Hepatocyte (in vitro differentiated cells): Measurements from ENCODE around the gene CCDC174.

Source experiments
- CTCF ChIP-seq: fragments of 200-600 bp; sonication (generic); IDR thresholded peaks from 2 replicates; pipeline ENCODE4 v1.5.1; 2016; ENCODE audit warnings: antibody characterized with exemption, mild to moderate bottlenecking; ENCODE audit not compliant: poor library complexity
- EZH2phosphoT487 ChIP-seq: fragments of 200-600 bp; sonication (generic); IDR thresholded peaks from one replicate; pipeline ENCODE4 v1.6.1; 2018; ENCODE audit warnings: antibody characterized with exemption, mild to moderate bottlenecking, low read depth, moderate library complexity; ENCODE audit not compliant: unreplicated experiment, severe bottlenecking

GRCh38 chr3:14627815-14628214 is 23.7 kb upstream of the CCDC174 start:
- TF ChIP-seq CTCF (no peak), EZH2phosphoT487 (no peak)
